ENCODE data around the gene TNNI3K. TPM values are rescaled to one million over a fixed set of nuclear protein-coding genes. Genes with fewer than 3 reads are reported as not detected.

The TNNI3K gene
- total RNA-seq, 1 donor from 2014 or later, result 1.1 TPM

GRCh38 chr1:74199504-74199903, 35.7 kb upstream of the TNNI3K start:
- no peaks in the 10 kb centered on the region for H3K9me3 ChIP-seq
- no peak overlapping the region for H3K27ac ChIP-seq
- no peak for DNase-seq
- peaks cover 5% of the 10 kb centered on the region for H3K4me1 ChIP-seq
- no peaks in the 10 kb centered on the region for H3K27me3 ChIP-seq (ENCODE audit: low read depth)
- intact Hi-C loops (cut with DNase I), result no loop called here
- H3K36me3 ChIP-seq, result peaks cover 45% of the 10 kb centered on the region
- no peak for TF ChIP-seq CTCF (IDR thresholded peaks at IDR 0.05)
- peak overlapping the region; percentile 69 for H3K4me3 ChIP-seq
- no peak for ATAC-seq

GRCh38 chr1:74205266-74205665, 29.9 kb upstream of the TNNI3K start:
- no peak for ATAC-seq
- no peak overlapping the region for H3K27ac ChIP-seq

GRCh38 chr1:74215229-74215628, 20.0 kb upstream of the TNNI3K start:
- Histone ChIP-seq H3K27ac (no peak overlapping the region), H3K4me3 (no peak overlapping the region), H3K36me3 (no peaks in the 10 kb centered on the region), H3K27me3 (ENCODE audit: low read depth) (no peaks in the 10 kb centered on the region), H3K9me3 (no peaks in the 10 kb centered on the region), H3K4me1 (no peaks in the 10 kb centered on the region)
- DNase-seq, result no peak
- TF ChIP-seq CTCF (IDR thresholded peaks at IDR 0.05), result no peak
- intact Hi-C loops (cut with DNase I), result no loop called here
- no peak for ATAC-seq

More at GRCh38 chr1:74205266-74205665, 29.9 kb upstream of the TNNI3K start:
- H3K27me3 ChIP-seq (ENCODE audit: low read depth), result no peaks in the 10 kb centered on the region
- intact Hi-C loops (cut with DNase I), result no loop called here
- no peak overlapping the region for H3K4me3 ChIP-seq
- no peaks in the 10 kb centered on the region for H3K9me3 ChIP-seq
- DNase-seq, result no peak
- no peak for TF ChIP-seq CTCF (IDR thresholded peaks at IDR 0.05)
- H3K36me3 ChIP-seq, result peaks cover 62% of the 10 kb centered on the region
- no peaks in the 10 kb centered on the region for H3K4me1 ChIP-seq

GRCh38 chr1:74222701-74223100, 12.5 kb upstream of the TNNI3K start:
- no peak for TF ChIP-seq CTCF (IDR thresholded peaks at IDR 0.05)
- intact Hi-C loops (cut with DNase I), result no loop called here
- DNase-seq (no peak), ATAC-seq (no peak)
- Histone ChIP-seq H3K36me3 (no peaks in the 10 kb centered on the region), H3K27me3 (ENCODE audit: low read depth) (no peaks in the 10 kb centered on the region), H3K4me3 (no peak overlapping the region), H3K27ac (no peak overlapping the region), H3K9me3 (no peaks in the 10 kb centered on the region), H3K4me1 (no peaks in the 10 kb centered on the region)

GRCh38 chr1:74223453-74223852, 11.7 kb upstream of the TNNI3K start:
- peaks cover 3% of the 10 kb centered on the region for H3K9me3 ChIP-seq
- intact Hi-C loops (cut with DNase I), result no loop called here
- DNase-seq (no peak), ATAC-seq (no peak)
- H3K27me3 ChIP-seq (ENCODE audit: low read depth), result no peaks in the 10 kb centered on the region
- H3K4me1 ChIP-seq, result no peaks in the 10 kb centered on the region
- TF ChIP-seq CTCF (IDR thresholded peaks at IDR 0.05), result no peak
- H3K27ac ChIP-seq, result no peak overlapping the region
- H3K36me3 ChIP-seq, result no peaks in the 10 kb centered on the region
- no peak overlapping the region for H3K4me3 ChIP-seq

GRCh38 chr1:74236440-74236839, 1.3 kb downstream of the TNNI3K start:
- Histone ChIP-seq H3K4me1 (no peaks in the 10 kb centered on the region), H3K4me3 (no peak overlapping the region), H3K36me3 (no peaks in the 10 kb centered on the region), H3K27ac (no peak overlapping the region), H3K9me3 (no peaks in the 10 kb centered on the region), H3K27me3 (ENCODE audit: low read depth) (no peaks in the 10 kb centered on the region)
- no peak for TF ChIP-seq CTCF (IDR thresholded peaks at IDR 0.05)
- intact Hi-C loops (cut with DNase I), result no loop called here
- DNase-seq (no peak), ATAC-seq (no peak)
